GM12892 (cell line): ENCODE results near the gene C10orf71.

ENCODE experiments used
- DNase-seq: peaks from one replicate; pipeline ENCODE4 v3.0.0; 2011; ENCODE audit not compliant: insufficient read length
- FAIRE-seq: peaks from 2 replicates; lab custom pipeline; 2011; peaks lifted over from hg19 to GRCh38; lab: Jason Lieb, UNC
- POLR2A ChIP-seq: IDR thresholded peaks from 2 replicates; pipeline ENCODE4 v1.6.1; 2011; ENCODE audit warnings: low read depth, low read length, control low read depth
- POLR2AphosphoS5 ChIP-seq: IDR thresholded peaks from 2 replicates; pipeline ENCODE4 v1.6.1; 2011; ENCODE audit warnings: low read depth, low read length, control low read depth
- TAF1 ChIP-seq: IDR thresholded peaks from 2 replicates; pipeline ENCODE4 v1.6.1; 2011; ENCODE audit warnings: low read depth, mild to moderate bottlenecking, control low read depth, low read length, borderline replicate concordance

C10orf71 gene

DNA sequence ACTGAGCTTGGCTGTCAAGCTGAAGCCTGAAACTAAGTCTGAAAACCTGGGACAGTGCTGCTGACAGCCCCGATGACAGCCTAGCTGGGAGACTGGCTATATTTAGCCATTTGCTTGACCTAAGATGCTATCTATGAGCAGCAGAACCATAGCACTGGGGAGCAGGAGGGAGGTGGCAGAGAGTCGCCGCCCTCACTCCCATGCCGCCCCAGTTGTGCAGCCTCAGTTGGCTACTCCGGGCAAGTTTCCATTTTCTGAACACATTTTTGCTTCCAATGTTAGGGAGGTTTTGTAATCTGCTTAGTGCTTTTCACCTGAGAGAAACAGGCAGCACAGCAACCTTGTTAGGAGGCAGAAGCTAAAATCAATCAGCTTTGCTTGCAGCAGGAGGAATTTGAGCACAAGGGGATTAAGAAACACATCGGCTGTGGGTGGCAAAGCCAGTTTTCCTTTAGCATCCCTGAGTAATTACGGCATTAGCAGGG lies 20.4 kb upstream of the C10orf71 start:
- DNase-seq (no peak), FAIRE-seq (no peak)
- no peak for TF ChIP-seq POLR2AphosphoS5
- no peak for TF ChIP-seq TAF1
- TF ChIP-seq POLR2A = no peak

DNA sequence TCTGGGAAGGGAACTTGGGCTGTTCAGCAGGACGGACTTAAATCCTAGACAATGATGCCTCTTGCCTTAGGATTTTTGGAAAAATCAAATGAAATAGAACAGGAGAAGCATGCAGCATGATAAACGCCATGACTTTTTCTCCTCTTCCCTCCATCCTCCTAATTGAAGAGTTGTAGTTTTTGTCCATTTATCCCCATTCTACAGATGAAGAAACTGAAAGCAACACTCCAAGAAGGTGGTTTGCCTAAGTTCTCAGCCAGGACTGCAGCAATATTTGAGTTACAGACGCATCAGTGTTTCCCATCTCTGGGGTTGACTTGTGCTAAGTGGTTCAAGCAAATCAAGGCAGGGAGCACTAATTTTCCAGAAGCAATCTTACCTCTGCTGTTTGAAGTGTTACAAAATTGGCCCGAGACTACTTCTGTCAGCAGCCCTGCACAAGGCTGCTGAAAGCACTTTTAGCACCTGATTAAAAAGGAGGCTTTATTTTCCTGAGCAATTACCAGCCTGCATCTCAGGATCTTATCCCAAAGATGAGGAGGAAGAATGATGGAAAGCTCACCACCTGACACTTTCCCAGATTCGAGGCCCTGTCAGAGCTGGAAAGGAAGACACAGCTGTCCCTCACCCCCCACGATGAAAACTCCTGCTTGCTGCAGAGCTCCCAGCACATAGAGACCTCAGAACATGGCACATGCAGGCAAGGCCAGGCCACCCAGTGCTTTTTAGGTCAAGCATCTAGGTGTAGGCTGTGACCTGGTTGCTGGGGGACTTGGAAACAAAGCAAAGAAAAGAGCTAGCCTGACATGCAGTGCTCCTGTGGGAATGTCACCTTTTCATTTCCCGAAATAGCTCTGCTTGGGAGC lies 19.7 kb upstream of the C10orf71 start:
- DNase-seq (no peak), FAIRE-seq (no peak)
- TF ChIP-seq TAF1 (no peak), POLR2AphosphoS5 (no peak), POLR2A (no peak)

DNA sequence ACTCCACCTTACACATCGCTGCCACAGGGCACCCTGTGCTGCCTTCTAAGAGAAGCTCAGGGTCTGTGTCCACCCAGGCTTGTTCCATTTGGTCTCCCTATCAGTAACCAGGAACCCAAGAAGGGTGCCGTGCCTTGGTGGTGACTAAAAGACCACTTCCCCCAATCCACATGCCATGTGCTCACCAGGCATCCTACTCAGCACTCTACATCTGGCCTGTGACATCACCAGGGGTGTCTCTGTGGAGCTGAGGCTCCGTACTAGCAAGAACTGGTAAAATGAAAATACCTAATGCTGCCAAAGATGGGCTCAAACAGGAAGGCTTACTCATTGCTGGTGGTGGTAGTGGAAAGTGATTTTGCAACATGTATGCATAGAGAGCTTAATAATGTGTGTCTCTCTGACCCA lies 19.0 kb upstream of the C10orf71 start:
- no peak for DNase-seq
- TF ChIP-seq POLR2AphosphoS5 = no peak
- no peak for TF ChIP-seq TAF1
- TF ChIP-seq POLR2A = no peak
- no peak for FAIRE-seq

DNA sequence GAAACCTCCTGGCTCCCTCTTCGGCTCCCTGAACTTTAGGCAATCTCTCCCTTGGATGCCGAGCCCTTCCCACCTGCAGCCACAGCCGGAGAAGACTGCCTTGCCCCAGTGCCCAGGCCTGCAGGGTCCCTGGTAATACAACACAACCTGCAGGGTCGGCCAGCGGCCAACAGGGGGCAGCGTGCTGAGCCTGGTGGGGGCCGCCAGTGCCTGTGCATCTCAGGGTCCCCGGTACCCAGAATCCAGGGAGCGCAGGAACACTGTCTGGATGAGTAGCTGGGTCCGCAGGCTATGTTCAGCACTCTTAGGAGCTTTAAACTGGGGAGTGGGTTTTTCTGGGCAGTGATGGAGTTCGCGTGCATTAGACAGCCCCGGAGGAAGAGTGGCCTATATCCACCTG lies 17.5 kb upstream of the C10orf71 start:
- TF ChIP-seq TAF1 (no peak), POLR2A (no peak), POLR2AphosphoS5 (no peak)
- FAIRE-seq (no peak), DNase-seq (no peak)

DNA sequence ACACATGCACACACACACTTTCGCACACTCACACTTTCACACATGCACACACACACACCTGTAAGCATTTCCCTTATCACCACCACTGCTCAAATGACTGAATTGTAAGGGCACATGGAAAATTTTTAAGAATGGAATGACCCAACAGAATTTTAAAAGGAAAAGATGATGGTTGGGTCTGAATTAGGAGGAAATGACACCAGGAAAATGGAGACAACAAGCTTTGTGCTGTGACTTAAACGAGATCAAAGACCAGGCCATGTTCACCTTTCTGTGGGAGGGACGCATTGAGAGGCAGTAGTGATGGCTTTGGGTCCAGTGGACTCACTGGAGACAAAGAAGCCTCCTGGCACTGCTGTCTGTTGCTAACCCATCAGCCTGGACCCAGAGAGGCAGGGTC lies 16.7 kb upstream of the C10orf71 start:
- FAIRE-seq (no peak), DNase-seq (no peak)
- TF ChIP-seq POLR2A (no peak), POLR2AphosphoS5 (no peak), TAF1 (no peak)

DNA sequence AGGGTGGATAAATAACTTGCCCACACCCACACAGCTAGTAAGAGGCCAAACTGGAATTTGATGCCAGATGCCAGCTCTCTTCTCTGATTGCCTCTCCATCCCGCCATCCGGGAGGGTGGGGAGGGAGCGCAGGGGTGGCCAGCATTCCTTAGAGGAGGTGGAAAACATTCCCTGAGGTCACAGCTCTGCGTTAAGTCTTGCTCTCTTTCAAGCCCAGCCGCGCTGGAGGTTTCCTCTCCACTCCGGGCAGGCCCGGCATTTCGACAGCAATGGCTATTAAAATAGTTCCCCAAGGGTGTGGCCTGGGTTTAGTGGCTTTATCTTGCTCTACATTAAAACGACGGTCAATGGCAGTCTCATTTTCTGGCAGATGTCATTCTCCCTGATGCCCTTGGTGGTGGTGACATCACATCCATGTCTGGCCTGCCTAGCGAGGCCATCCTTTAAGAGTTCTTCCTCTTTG lies 16.1 kb upstream of the C10orf71 start:
- FAIRE-seq = no peak
- no peak for DNase-seq
- TF ChIP-seq TAF1 (no peak), POLR2AphosphoS5 (no peak), POLR2A (no peak)

DNA sequence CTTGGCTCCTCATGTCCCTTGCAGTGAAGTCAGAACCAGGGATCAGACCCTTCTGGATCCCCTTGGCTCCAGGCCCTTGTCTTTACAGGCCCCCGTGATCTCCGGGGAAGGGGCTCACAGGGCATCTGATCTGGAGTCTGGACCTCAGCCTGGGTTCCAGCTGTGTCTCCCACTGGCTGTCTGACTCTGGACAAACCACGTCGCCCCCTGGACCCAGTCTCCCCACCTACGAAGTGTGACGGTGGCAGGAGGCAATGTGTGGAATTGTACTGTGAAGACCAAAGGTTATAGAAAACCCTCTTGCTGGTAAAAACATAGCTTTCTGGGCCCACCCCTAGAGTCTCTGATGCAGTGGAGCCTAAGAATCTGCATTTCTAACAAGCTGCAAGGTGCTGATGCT lies 15.5 kb upstream of the C10orf71 start:
- no peak for TF ChIP-seq POLR2AphosphoS5
- no peak for TF ChIP-seq TAF1
- TF ChIP-seq POLR2A = no peak
- DNase-seq (no peak), FAIRE-seq (no peak)

DNA sequence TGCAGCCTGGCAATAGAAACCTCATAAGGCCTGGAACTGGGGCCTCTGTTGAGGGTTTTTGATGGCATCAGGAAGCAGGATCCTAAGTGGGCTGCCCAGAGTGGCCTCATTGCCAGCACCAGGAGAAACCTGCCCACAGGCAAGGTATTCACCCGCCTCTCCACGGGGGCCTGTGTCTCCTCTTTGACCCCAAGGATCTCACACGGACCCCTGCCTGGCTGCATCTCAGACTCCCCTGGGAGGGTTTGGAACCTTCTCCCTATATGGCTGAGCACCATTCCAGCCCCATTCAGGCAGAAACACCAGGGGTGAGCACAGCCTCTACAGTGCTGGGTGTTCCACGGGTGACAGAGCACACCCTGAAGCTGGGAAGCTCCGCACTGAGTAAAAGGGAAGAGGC lies 14.6 kb upstream of the C10orf71 start:
- DNase-seq = no peak
- FAIRE-seq = no peak
- TF ChIP-seq TAF1 (no peak), POLR2AphosphoS5 (no peak), POLR2A (no peak)

DNA sequence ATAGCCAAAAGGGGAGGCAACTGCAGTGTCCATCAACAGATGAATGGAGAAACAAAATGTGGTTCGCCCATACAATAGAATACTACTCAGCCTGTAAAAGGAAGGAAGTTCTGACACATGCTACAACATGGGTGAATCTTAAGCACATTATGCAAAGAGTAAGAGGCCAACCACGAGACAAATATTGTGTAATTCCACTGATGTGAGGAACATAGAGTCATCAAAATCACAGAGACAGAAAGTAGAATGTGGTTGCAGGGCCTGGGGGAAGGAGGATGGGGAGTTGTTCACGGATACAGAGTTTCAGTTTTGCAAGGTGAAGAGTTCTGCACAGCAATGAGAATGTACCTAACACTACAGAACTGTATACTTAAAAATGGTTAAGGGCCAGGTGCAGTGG lies 13.7 kb upstream of the C10orf71 start:
- TF ChIP-seq TAF1 = no peak
- no peak for TF ChIP-seq POLR2AphosphoS5
- no peak for TF ChIP-seq POLR2A
- DNase-seq = no peak
- FAIRE-seq = no peak

DNA sequence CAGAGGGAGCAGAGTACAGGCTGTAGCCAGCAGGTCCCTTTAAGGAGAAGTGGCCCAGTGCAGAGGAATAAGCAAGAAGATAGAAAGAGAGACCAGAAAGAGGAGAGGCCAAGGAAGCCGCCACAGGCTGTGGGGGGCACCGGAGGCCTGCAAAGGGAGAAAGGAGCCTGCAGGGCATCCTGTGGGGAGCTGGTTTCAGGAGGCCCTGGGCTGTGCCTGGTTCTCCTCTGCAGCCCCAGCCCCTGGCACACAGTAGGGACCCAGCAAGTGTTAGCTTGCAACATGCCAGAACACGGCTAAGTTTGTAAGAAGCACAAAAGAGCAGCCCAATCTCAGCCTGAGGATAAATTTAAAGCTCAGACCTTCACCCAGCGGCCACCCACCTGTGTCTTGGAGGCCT lies 12.3 kb upstream of the C10orf71 start:
- DNase-seq (no peak), FAIRE-seq (no peak)
- TF ChIP-seq TAF1 (no peak), POLR2AphosphoS5 (no peak), POLR2A (no peak)

DNA sequence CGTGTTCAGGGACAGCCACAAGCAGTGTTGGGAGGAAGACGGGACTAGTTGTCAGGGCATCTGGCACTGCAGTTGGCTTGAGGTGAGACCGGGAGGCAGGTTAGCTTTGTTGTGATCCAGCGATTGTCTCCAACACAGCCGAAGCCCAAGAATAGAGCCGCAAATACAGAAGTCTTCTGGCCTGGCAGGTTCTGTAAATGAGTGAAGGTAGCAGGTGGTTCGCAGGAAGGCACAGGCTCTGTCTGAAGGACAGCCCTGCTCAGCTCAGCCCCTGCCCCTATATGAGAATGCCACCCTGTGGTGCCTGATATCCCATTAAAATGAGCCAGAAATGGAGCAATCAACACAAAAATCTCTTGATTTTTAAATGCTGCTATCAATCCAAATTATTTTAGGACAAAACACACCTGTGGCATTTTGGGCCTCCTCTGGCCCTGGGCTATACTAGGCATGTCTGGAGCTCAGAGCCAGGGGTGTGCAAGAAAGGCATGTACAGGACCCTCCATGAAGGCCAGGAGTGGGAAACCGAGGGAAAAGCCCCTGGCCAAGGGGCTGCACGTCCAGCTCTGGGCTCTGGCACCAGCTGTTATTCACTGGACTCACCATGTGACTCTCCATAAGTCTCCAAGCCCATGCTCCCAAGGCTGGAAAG lies 11.2 kb upstream of the C10orf71 start:
- TF ChIP-seq POLR2AphosphoS5 (no peak), TAF1 (no peak), POLR2A (no peak)
- FAIRE-seq = no peak

More for the DNA sequence above, 11.2 kb upstream of the C10orf71 start:
- no peak for DNase-seq
